ENCODE data around the gene ABLIM2. TPM values are rescaled to one million over a fixed set of nuclear protein-coding genes. Genes with fewer than 3 reads are reported as not detected.

The ABLIM2 gene
- total RNA-seq, 1 experiment from 2014 or later: 6.1 TPM

DNA sequence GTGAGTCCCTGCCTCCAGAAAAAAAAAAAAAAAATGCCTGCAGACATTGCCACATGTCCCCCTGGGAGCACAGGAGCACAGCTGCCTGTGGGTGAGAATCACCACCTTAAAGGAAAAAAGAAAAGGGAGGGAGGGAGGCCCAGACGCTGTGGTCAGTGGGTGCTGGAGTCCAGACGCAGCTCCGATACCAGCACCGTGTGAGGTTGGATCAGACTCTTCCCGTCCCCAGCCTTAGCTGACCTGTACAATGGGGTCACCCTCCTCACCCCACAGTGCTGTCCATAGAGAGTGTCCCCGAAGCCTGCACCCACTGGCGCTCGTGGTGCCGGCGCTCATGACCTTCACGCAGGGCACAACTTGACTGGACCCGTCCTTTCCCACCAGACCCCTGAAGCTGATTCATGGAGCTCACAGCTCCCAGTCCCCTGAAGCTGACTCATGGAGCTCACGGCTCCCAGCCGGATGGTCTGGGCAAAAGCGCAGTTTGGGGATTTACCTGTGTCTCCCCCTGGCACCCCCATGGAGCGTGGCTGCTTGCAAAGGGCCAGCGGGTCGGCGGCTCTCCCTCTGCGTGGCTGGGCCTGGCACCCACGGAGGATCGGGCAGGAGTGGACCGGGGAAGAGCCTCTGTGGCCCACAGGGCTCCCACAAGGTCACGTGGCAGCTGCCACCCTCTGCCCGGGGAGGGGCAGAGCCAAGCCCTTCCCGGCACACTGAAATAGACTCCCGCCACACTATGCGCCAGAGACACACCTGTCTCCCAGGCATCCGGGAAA is 31.4 kb downstream of the ABLIM2 start:
- no TSS peak for BruUV-seq (replicated peaks)
- no peak overlapping the region for H3K9ac ChIP-seq (ENCODE audit: low read length)
- H3K4me3 ChIP-seq (replicated peaks in 1 of 2; ENCODE audit: low read depth in 1 of 2, low read length in 2 of 2): no peak overlapping the region
- H3K4me1 ChIP-seq (ENCODE audit: control insufficient read depth in 1 of 2, insufficient read depth in 2 of 2, low read length in 2 of 2): no peaks in the 10 kb centered on the region
- H3K9me2 ChIP-seq (ENCODE audit: insufficient read depth): no peaks in the 10 kb centered on the region
- POLR2A ChIA-PET: no interaction called here
- no peaks in the 10 kb centered on the region for H3K9me3 ChIP-seq (ENCODE audit: control insufficient read depth in 1 of 2, insufficient read depth in 1 of 2, low read depth in 1 of 2, low read length in 2 of 2)
- H4K20me1 ChIP-seq (ENCODE audit: insufficient read depth): no peaks in the 10 kb centered on the region
- H3K4me2 ChIP-seq (ENCODE audit: low read length): no peak overlapping the region
- no peaks in the 10 kb centered on the region for H3K79me2 ChIP-seq (ENCODE audit: insufficient read depth, low read length)
- ATAC-seq (no peak), DNase-seq (ENCODE audit: low read depth, low spot score) (no peak)
- no peaks in the 10 kb centered on the region for H3K36me3 ChIP-seq (ENCODE audit: control insufficient read depth in 1 of 2, insufficient read depth in 2 of 2, low read length in 2 of 2)
- H3K27me3 ChIP-seq (ENCODE audit: insufficient read depth, low read length): no peaks in the 10 kb centered on the region
- CTCF ChIA-PET: no interaction called here
- RAD21 ChIA-PET (ENCODE audit: low non-redundant PET in 1 of 2, low total read pairs in 2 of 2, uncharacterized antibody in 2 of 2, unreplicated experiment in 2 of 2): no interaction called here
- H3K27ac ChIP-seq (ENCODE audit: low read depth, low read length): no peak overlapping the region
- no peak overlapping the region for H2AFZ ChIP-seq (ENCODE audit: low read depth, low read length, poor library complexity, severe bottlenecking)
- intact Hi-C loops (cut with micrococcal nuclease): no loop called here
- TF ChIP-seq EZH2 (IDR thresholded peaks at IDR 0.05) (no peak), SP1 (IDR thresholded peaks at IDR 0.05; ENCODE audit: low read depth) (no peak), POLR2A (IDR thresholded peaks at IDR 0.05; ENCODE audit: borderline replicate concordance, extremely low read depth, insufficient read depth, insufficient read length) (no peak), YY1 (IDR thresholded peaks at IDR 0.05; ENCODE audit: extremely low read depth, insufficient replicate concordance, low read depth, low read length) (no peak), TCF7L2 (IDR thresholded peaks at IDR 0.05; ENCODE audit: borderline replicate concordance, extremely low read depth, insufficient read depth, insufficient read length) (no peak), ELF1 (IDR thresholded peaks at IDR 0.05; ENCODE audit: borderline replicate concordance, low read depth) (no peak), EGR1 (IDR thresholded peaks at IDR 0.05; ENCODE audit: low read depth) (no peak), FOSL1 (IDR thresholded peaks at IDR 0.05; ENCODE audit: low read depth) (no peak)
- TF ChIP-seq, protein P1, sequence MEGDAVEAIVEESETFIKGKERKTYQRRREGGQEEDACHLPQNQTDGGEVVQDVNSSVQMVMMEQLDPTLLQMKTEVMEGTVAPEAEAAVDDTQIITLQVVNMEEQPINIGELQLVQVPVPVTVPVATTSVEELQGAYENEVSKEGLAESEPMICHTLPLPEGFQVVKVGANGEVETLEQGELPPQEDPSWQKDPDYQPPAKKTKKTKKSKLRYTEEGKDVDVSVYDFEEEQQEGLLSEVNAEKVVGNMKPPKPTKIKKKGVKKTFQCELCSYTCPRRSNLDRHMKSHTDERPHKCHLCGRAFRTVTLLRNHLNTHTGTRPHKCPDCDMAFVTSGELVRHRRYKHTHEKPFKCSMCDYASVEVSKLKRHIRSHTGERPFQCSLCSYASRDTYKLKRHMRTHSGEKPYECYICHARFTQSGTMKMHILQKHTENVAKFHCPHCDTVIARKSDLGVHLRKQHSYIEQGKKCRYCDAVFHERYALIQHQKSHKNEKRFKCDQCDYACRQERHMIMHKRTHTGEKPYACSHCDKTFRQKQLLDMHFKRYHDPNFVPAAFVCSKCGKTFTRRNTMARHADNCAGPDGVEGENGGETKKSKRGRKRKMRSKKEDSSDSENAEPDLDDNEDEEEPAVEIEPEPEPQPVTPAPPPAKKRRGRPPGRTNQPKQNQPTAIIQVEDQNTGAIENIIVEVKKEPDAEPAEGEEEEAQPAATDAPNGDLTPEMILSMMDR (IDR thresholded peaks at IDR 0.05 in 2 of 3, conservative IDR thresholded peaks at IDR 0.05 in 1 of 3; ENCODE audit: borderline replicate concordance in 1 of 3, insufficient read depth in 1 of 3, low read depth in 2 of 3, low read length in 2 of 3): no peak
